BE2C (cell line): ENCODE results near the gene DCLK1.

Source experiments
- DNase-seq: peaks from one replicate; pipeline ENCODE4 v3.0.0-alpha.2; 2020
- H3K27me3 ChIP-seq: fragments of 250-450 bp; sonication (Bioruptor Pico); 2 replicates; pipeline ENCODE4 v1.5.1; 2020; ENCODE audit warnings: mild to moderate bottlenecking
- H3K36me3 ChIP-seq: fragments of 250-450 bp; sonication (Bioruptor Pico); 2 replicates; pipeline ENCODE4 v1.5.1; 2020; ENCODE audit warnings: mild to moderate bottlenecking
- H3K4me1 ChIP-seq: fragments of 250-450 bp; sonication (Bioruptor Pico); 2 replicates; pipeline ENCODE4 v1.5.1; 2020
- H3K4me3 ChIP-seq: 2 replicates; pipeline ENCODE4 v1.5.1; 2011; ENCODE audit warnings: low read depth, low read length
- H3K9me3 ChIP-seq: fragments of 250-450 bp; sonication (Bioruptor Pico); 2 replicates; pipeline ENCODE4 v1.5.1; 2020
- TF ChIP-seq, protein P1 (sequence below): IDR thresholded peaks from 2 replicates; pipeline ENCODE4 v1.5.1; 2012; ENCODE audit warnings: mild to moderate bottlenecking, low read depth, low read length

Gene DCLK1

DNA sequence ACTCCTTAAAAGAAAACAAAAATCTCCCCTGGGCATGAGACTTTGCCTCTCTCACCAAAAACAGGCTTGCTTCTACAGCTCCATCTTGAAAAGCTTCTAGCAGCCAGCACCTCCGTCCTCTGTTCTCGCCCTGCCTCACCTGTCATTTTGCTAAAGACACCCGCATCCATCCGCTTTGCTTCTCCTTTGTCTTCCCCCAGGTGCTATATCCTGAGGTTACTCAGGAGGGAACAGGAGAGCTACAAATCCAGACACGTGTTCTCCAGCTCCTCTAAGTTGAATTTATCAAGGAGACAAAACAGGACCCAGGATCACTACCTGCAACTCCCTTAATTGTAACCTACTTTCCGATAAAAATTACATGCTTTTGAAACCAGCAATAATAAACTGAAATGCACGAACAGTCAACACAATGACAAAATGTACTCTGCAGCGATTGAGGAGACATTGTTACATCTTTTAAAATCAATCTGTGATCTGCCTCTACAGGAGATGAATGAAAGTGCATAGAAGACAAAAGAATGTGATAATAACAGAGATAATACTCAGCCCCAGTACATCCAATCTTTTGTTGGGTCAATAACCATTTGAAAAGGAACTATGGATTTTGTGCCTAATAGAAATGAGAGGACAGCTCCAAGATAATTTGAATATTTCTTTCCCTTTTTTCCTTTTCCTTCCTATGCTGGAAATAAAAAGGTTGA lies 221.2 kb downstream of the DCLK1 start:
- H3K4me1 ChIP-seq: no peaks in the 10 kb centered on the region; the same call in 1 of the 2 replicates

DNA sequence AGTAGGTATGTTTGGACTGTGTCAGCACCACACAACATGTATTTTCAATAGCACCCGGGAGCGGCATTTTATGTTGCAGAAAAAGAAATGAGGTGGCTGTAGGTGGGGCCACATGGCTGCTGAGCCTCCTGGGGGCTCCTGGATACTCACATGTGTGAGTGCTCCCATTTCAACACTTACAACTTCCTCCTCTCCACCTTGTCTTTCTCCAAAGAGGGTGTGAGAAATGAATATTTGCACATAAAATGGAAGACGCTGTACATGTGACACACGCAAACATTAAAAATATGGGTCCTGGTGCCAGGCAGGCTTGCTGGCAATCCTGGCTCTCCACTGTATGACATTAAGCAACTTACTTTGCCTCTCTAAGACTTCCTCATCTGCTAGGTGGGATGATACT lies 222.1 kb downstream of the DCLK1 start:
- Histone ChIP-seq H3K27me3 (no peaks in the 10 kb centered on the region), H3K4me3 (no peak overlapping the region), H3K36me3 (no peaks in the 10 kb centered on the region), H3K4me1 (no peaks in the 10 kb centered on the region; the same call in 1 of the 2 replicates), H3K9me3 (no peaks in the 10 kb centered on the region)
- DNase-seq: no peak
- TF ChIP-seq, protein P1, sequence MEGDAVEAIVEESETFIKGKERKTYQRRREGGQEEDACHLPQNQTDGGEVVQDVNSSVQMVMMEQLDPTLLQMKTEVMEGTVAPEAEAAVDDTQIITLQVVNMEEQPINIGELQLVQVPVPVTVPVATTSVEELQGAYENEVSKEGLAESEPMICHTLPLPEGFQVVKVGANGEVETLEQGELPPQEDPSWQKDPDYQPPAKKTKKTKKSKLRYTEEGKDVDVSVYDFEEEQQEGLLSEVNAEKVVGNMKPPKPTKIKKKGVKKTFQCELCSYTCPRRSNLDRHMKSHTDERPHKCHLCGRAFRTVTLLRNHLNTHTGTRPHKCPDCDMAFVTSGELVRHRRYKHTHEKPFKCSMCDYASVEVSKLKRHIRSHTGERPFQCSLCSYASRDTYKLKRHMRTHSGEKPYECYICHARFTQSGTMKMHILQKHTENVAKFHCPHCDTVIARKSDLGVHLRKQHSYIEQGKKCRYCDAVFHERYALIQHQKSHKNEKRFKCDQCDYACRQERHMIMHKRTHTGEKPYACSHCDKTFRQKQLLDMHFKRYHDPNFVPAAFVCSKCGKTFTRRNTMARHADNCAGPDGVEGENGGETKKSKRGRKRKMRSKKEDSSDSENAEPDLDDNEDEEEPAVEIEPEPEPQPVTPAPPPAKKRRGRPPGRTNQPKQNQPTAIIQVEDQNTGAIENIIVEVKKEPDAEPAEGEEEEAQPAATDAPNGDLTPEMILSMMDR: no peak

More for the DNA sequence above, 221.2 kb downstream of the DCLK1 start:
- H3K27me3 ChIP-seq: no peaks in the 10 kb centered on the region
- no peaks in the 10 kb centered on the region for H3K9me3 ChIP-seq
- TF ChIP-seq, protein P1: no peak
- no peak overlapping the region for H3K4me3 ChIP-seq
- DNase-seq: no peak
- H3K36me3 ChIP-seq: no peaks in the 10 kb centered on the region

DNA sequence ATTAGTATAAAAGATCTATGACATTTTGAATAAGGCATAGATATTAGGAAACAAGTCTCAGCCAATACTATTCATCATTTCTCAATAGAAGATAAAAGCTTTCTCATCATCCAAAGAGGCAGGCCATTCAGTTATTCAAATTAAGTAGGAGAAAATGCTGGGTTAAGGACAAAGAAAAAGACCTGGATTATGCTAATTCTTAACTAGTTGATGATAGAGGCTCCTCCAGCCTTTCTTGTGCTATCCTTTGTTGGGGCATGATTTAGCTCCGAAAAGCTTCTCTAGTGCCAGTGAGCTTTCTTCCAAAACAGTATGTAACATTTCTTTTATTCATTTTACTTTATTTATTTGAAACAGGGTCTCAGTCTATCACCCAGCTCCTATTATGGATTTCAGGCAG lies 223.0 kb downstream of the DCLK1 start:
- H3K4me1 ChIP-seq: no peaks in the 10 kb centered on the region; the same call in 1 of the 2 replicates
- no peaks in the 10 kb centered on the region for H3K9me3 ChIP-seq
- H3K27me3 ChIP-seq: no peaks in the 10 kb centered on the region
- H3K4me3 ChIP-seq: no peak overlapping the region
- DNase-seq: no peak
- no peaks in the 10 kb centered on the region for H3K36me3 ChIP-seq
- TF ChIP-seq, protein P1: no peak

DNA sequence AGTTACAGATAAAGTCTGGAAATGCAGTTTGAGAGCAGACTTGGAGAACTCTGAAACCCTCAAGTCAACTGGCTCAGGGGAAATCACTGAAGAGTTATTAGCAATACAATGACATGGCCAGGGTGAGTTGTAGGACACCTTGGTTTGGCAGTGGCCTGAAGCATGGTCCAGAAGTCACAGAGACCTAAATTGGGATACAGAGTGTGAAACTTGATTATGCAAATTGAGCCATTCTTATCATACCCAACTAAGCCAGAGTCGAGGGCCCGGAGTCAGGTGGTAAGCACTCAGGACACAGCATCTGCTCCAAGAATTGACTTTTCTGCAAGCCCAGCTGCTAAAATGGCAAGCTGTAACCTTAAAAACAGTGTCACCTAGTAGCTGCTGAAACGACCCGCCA lies 224.5 kb downstream of the DCLK1 start:
- H3K27me3 ChIP-seq: no peaks in the 10 kb centered on the region
- H3K9me3 ChIP-seq: no peaks in the 10 kb centered on the region

DNA sequence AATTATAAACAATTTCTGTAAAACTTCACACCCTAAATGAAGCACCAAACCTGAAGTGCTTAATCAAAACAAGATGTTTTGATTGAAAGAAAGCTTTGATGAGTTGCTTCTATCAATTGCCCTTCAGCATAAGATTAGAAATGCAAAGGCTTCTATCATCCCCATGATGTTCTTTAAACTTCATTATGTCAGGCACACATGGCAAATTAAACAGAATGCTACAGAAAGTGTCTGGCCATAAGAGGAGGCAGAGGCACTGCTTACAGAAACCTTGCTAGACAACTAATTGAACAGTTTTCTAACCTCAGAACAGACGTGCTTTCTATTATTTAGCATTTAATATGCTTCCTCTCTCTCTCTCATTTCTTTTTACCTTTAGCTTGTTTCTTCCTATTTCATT lies 228.1 kb downstream of the DCLK1 start:
- no peak for DNase-seq

More for the DNA sequence above, 224.5 kb downstream of the DCLK1 start:
- no peak for DNase-seq
- Histone ChIP-seq H3K36me3 (no peaks in the 10 kb centered on the region), H3K4me3 (no peak overlapping the region), H3K4me1 (no peaks in the 10 kb centered on the region; the same call in 1 of the 2 replicates)
- TF ChIP-seq, protein P1: no peak

DNA sequence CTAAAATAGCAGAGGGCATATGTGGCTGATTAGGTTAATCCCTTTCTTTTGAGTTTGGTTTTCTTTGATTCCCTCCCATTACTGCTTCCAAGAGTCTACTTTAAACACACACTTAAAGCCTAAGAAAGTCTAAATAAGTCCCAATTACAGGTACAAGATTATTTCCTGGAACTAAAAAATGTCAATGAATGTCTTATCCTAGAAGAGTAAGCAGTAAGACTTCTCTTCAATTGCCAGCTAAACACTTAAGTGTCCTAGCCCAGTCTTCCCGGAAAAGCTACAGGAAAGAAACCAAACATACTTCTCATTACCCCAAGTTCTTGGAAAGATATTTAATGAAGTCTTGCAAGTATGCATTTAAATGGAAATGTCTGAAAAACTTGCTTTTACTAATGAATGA lies 233.1 kb downstream of the DCLK1 start:
- Histone ChIP-seq H3K4me3 (no peak overlapping the region), H3K4me1 (no peaks in the 10 kb centered on the region), H3K27me3 (no peaks in the 10 kb centered on the region), H3K9me3 (no peaks in the 10 kb centered on the region), H3K36me3 (no peaks in the 10 kb centered on the region)
- TF ChIP-seq, protein P1: no peak
- DNase-seq: no peak

More for the DNA sequence above, 228.1 kb downstream of the DCLK1 start:
- H3K27me3 ChIP-seq: no peaks in the 10 kb centered on the region
- no peak overlapping the region for H3K4me3 ChIP-seq
- H3K4me1 ChIP-seq: no peaks in the 10 kb centered on the region; the same call in 1 of the 2 replicates
- H3K36me3 ChIP-seq: no peaks in the 10 kb centered on the region
- H3K9me3 ChIP-seq: no peaks in the 10 kb centered on the region
- TF ChIP-seq, protein P1: no peak
